ENCODE data around the gene NCKAP5.

The NCKAP5 gene

GRCh38 chr2:132902626-132903025 lies 665.6 kb downstream of the NCKAP5 start:
- TF ChIP-seq TAF1 (IDR thresholded peaks at IDR 0.05; ENCODE audit: low read depth) (no peak), MAX (IDR thresholded peaks at IDR 0.05) (no peak), TEAD4 (IDR thresholded peaks at IDR 0.05) (no peak), NFIC (IDR thresholded peaks at IDR 0.05) (no peak), USF1 (IDR thresholded peaks at IDR 0.05) (no peak), EGR1 (IDR thresholded peaks at IDR 0.05) (no peak), CREB1 (IDR thresholded peaks at IDR 0.05; ENCODE audit: low read depth) (no peak), EP300 (IDR thresholded peaks at IDR 0.05; ENCODE audit: borderline replicate concordance) (no peak), TCF12 (IDR thresholded peaks at IDR 0.05; ENCODE audit: low read depth) (no peak), CEBPB (IDR thresholded peaks at IDR 0.05) (no peak), FOXM1 (IDR thresholded peaks at IDR 0.05; ENCODE audit: borderline replicate concordance, low read depth) (no peak), YY1 (IDR thresholded peaks at IDR 0.05; ENCODE audit: low read depth) (no peak), REST (IDR thresholded peaks at IDR 0.05; ENCODE audit: low read depth) (no peak), RAD21 (IDR thresholded peaks at IDR 0.05; ENCODE audit: low read depth) (no peak)

GRCh38 chr2:132901661-132902060 lies 666.6 kb downstream of the NCKAP5 start:
- TF ChIP-seq NFIC (IDR thresholded peaks at IDR 0.05) (no peak), TCF12 (IDR thresholded peaks at IDR 0.05; ENCODE audit: low read depth) (no peak), FOXM1 (IDR thresholded peaks at IDR 0.05; ENCODE audit: borderline replicate concordance, low read depth) (no peak), USF1 (IDR thresholded peaks at IDR 0.05) (no peak), CEBPB (IDR thresholded peaks at IDR 0.05) (no peak), TEAD4 (IDR thresholded peaks at IDR 0.05) (no peak), MAX (IDR thresholded peaks at IDR 0.05) (no peak), RAD21 (IDR thresholded peaks at IDR 0.05; ENCODE audit: low read depth) (no peak), CREB1 (IDR thresholded peaks at IDR 0.05; ENCODE audit: low read depth) (no peak), REST (IDR thresholded peaks at IDR 0.05; ENCODE audit: low read depth) (no peak), YY1 (IDR thresholded peaks at IDR 0.05; ENCODE audit: low read depth) (no peak), TAF1 (IDR thresholded peaks at IDR 0.05; ENCODE audit: low read depth) (no peak)

- TF ChIP-seq EP300 (IDR thresholded peaks at IDR 0.05; ENCODE audit: borderline replicate concordance), result no peak
- TF ChIP-seq ZBTB7A (IDR thresholded peaks at IDR 0.05; ENCODE audit: low read depth), result no peak
- TF ChIP-seq TCF12 (IDR thresholded peaks at IDR 0.05; ENCODE audit: low read depth), result no peak
- no peak for TF ChIP-seq NFIC (IDR thresholded peaks at IDR 0.05)
- TF ChIP-seq TEAD4 (IDR thresholded peaks at IDR 0.05), result no peak
- no peak for TF ChIP-seq MAX (IDR thresholded peaks at IDR 0.05)
- TF ChIP-seq YY1 (IDR thresholded peaks at IDR 0.05; ENCODE audit: low read depth), result no peak
- TF ChIP-seq EGR1 (IDR thresholded peaks at IDR 0.05), result no peak
- TF ChIP-seq USF1 (IDR thresholded peaks at IDR 0.05), result no peak
These were observed 671.2 kb downstream of the NCKAP5 start for GRCh38 chr2:132897111-132897510.

GRCh38 chr2:132896073-132896472 lies 672.2 kb downstream of the NCKAP5 start:
- TF ChIP-seq CEBPB (IDR thresholded peaks at IDR 0.05) (no peak), TCF12 (IDR thresholded peaks at IDR 0.05; ENCODE audit: low read depth) (no peak), CREB1 (IDR thresholded peaks at IDR 0.05; ENCODE audit: low read depth) (no peak), TEAD4 (IDR thresholded peaks at IDR 0.05) (no peak), EGR1 (IDR thresholded peaks at IDR 0.05) (no peak), RAD21 (IDR thresholded peaks at IDR 0.05; ENCODE audit: low read depth) (no peak), MAX (IDR thresholded peaks at IDR 0.05) (no peak), USF1 (IDR thresholded peaks at IDR 0.05) (no peak), EP300 (IDR thresholded peaks at IDR 0.05; ENCODE audit: borderline replicate concordance) (no peak), FOXM1 (IDR thresholded peaks at IDR 0.05; ENCODE audit: borderline replicate concordance, low read depth) (no peak), YY1 (IDR thresholded peaks at IDR 0.05; ENCODE audit: low read depth) (no peak), REST (IDR thresholded peaks at IDR 0.05; ENCODE audit: low read depth) (no peak), ZBTB7A (IDR thresholded peaks at IDR 0.05; ENCODE audit: low read depth) (no peak), TAF1 (IDR thresholded peaks at IDR 0.05; ENCODE audit: low read depth) (no peak), NFIC (IDR thresholded peaks at IDR 0.05) (no peak)
